Calu3 (cell line): ENCODE measurements around the gene NUB1. TPM values are rescaled to one million over a fixed set of nuclear protein-coding genes. Genes with fewer than 3 reads are reported as not detected.

ENCODE experiments used
- total RNA-seq: library from RNA; stranded (reverse); gene quantifications from 2 replicates; pipeline ENCODE4 v1.2.3, GENCODE V29; 2022

Gene NUB1
- total RNA-seq, 1 experiment from 2014 or later: 56.2 TPM

Other genes with a start within 250 kb of the NUB1 start
- not detected in 2 replicates for gene GBX1, start 174.1 kb upstream of the NUB1 start, total RNA-seq
- gene ASB10, start 154.6 kb upstream of the NUB1 start, total RNA-seq: not detected in 2 replicates
- gene H2BK1, start 131.3 kb upstream of the NUB1 start, total RNA-seq: not detected in 2 replicates
- gene ABCF2, start 114.6 kb upstream of the NUB1 start, total RNA-seq: 43.0 and 49.7 TPM in 2 replicates
- 48.1 and 51.3 TPM in 2 replicates for gene CHPF2, start 109.3 kb upstream of the NUB1 start, total RNA-seq
- 2.3 and 4.1 TPM in 2 replicates for gene SMARCD3, start 93.1 kb upstream of the NUB1 start, total RNA-seq
- gene WDR86, start 68.2 kb downstream of the NUB1 start, total RNA-seq: not detected in 2 replicates
- not detected in 2 replicates for gene CRYGN, start 98.3 kb downstream of the NUB1 start, total RNA-seq
- 123 and 126 TPM in 2 replicates for gene RHEB, start 178.1 kb downstream of the NUB1 start, total RNA-seq